Ovary (tissue), 9 donors: ENCODE results near the gene CDH23. TPM values are rescaled to one million over a fixed set of nuclear protein-coding genes. Genes with fewer than 3 reads are reported as not detected.

Source experiments
- DNase-seq, 5 donors: peaks; one replicate each; pipeline ENCODE4 v3.0.0-alpha.2; 2019 to 2020
- H3K27ac ChIP-seq, 2 donors: fragments of 200-600 bp; one replicate each; pipeline versions ENCODE4 v1.5.1 to v1.8.0; 2019 to 2022
- H3K27me3 ChIP-seq: fragments of 200-600 bp; one replicate; pipeline ENCODE4 v1.8.0; 2022
- H3K36me3 ChIP-seq: fragments of 200-600 bp; sonication (generic); one replicate; pipeline ENCODE4 v1.5.1; 2019
- H3K4me1 ChIP-seq: one replicate; pipeline ENCODE4 v1.8.1; 2013; ENCODE audit warnings: mild to moderate bottlenecking, moderate library complexity; ENCODE audit not compliant: insufficient read depth
- H3K4me3 ChIP-seq: fragments of 200-600 bp; sonication (generic); one replicate; pipeline ENCODE4 v1.5.1; 2017
- H3K9me3 ChIP-seq, 2 donors: fragments of 200-600 bp in 1 of 2; sonication (generic) in 1 of 2; one replicate each; pipeline versions ENCODE4 v1.5.1 to v1.8.1; 2013 to 2019; ENCODE audit warnings: mild to moderate bottlenecking in 1 of 2, moderate library complexity in 1 of 2
- CTCF ChIP-seq, 3 donors: fragments of 450-650 bp in 2 of 3; fragments of 200-600 bp in 1 of 3; IDR thresholded peaks; one replicate each; pipeline versions ENCODE4 v1.5.1 to v1.8.0; 2016 to 2022; ENCODE audit warnings: antibody characterized with exemption in 3 of 3, mild to moderate bottlenecking in 1 of 3
- EP300 ChIP-seq: sonication (generic); formaldehyde crosslinking; IDR thresholded peaks from one replicate; pipeline ENCODE4 v1.6.1; 2017; ENCODE audit warnings: antibody characterized with exemption
- POLR2A ChIP-seq: fragments of 450-650 bp; IDR thresholded peaks from one replicate; pipeline ENCODE4 v1.6.1; 2017; ENCODE audit warnings: antibody characterized with exemption, mild to moderate bottlenecking, moderate library complexity
- WGBS, 3 donors: extraction: QIAGEN DNeasy Blood & Tissue Kit in 1 of 3; methylation state at CpG; one replicate each; pipeline versions ENCODE4 v1.1.5 to v1.1.7; 2013 to 2017; 5-methylcytosine and 5-hydroxymethylcytosine counted together
- intact Hi-C, 4 donors: fragments of 100-400 bp; cut with DNase I; formaldehyde crosslinking; loops; one replicate each; pipeline versions ENCODE4 v1.11.0 to v1.15.1; 2022 to 2023
- polyA plus RNA-seq, 2 donors: library from polyadenylated mRNA; stranded (reverse); fragments of 200-250 nt in 1 of 2; fragments of 350-450 nt in 1 of 2; fragmentation: Illumina TruSeq in 1 of 2; extraction: RNeasy Lipid Tissue Mini Kit (QIAGEN cat#74804) in 1 of 2; gene quantifications; one replicate each; pipeline ENCODE4 v1.2.3, GENCODE V29; 2013 to 2014
- total RNA-seq, 7 donors: library from RNA; depleted of rRNA in 2 of 7; stranded (reverse); fragments of >200 nt in 2 of 7; fragmentation: NEBNext Ultra II Directional in 3 of 7; extraction: Animal tissue kit (Norgen Biotek cat#: 25700) in 3 of 7; gene quantifications; one replicate each; pipeline versions ENCODE4 v1.1.0 to v1.2.4, GENCODE V29; 2016 to 2023
- donor health status: DM: no; HTN: no; CAD: no; lungs with moderate emphysema.
- donor health status: DM: no; HTN: no; CAD: no.
- donor health status: Bipolar disorder and iron deficiency.
- donor health status: DM: yes; HTN: yes; CAD: no.
- donor health status: DM: no; HTN: no; CAD: no.
- donor health status: DM: yes; HTN: yes; CAD: no.

CDH23 gene
- total and polyA plus RNA-seq, 9 donors: 7.5 to 108 (median 39.1) TPM

- Histone ChIP-seq H3K4me3 (no peak overlapping the region), H3K27me3 (no peaks in the 10 kb centered on the region), H3K4me1 (no peaks in the 10 kb centered on the region), H3K9me3 (no peaks in the 10 kb centered on the region), H3K36me3 (no peaks in the 10 kb centered on the region), H3K27ac (no peak overlapping the region)
- no peak for DNase-seq
- intact Hi-C loops: no loop called here
- 64 to 75% (median 66%) methylated on average over 3 of the region's 3 CpGs for WGBS, 3 donors
- no peak for TF ChIP-seq EP300
- no peak for TF ChIP-seq POLR2A
- TF ChIP-seq CTCF (IDR thresholded peaks at IDR 0.05): no peak
Observed at GRCh38 chr10:71581376-71581775, 184.7 kb downstream of the CDH23 start.

GRCh38 chr10:71582019-71582418 lies 185.3 kb downstream of the CDH23 start:
- intact Hi-C loops: no loop called here
- no peaks in the 10 kb centered on the region for H3K9me3 ChIP-seq
- TF ChIP-seq EP300 (no peak), CTCF (IDR thresholded peaks at IDR 0.05) (no peak), POLR2A (no peak)
- no peaks in the 10 kb centered on the region for H3K36me3 ChIP-seq
- no peak overlapping the region for H3K4me3 ChIP-seq
- WGBS, 3 donors: 51 to 64% (median 60%) methylated on average over 3 of the region's 3 CpGs
- no peak for DNase-seq
- H3K4me1 ChIP-seq: no peaks in the 10 kb centered on the region
- H3K27ac ChIP-seq: no peak overlapping the region
- no peaks in the 10 kb centered on the region for H3K27me3 ChIP-seq

DNA sequence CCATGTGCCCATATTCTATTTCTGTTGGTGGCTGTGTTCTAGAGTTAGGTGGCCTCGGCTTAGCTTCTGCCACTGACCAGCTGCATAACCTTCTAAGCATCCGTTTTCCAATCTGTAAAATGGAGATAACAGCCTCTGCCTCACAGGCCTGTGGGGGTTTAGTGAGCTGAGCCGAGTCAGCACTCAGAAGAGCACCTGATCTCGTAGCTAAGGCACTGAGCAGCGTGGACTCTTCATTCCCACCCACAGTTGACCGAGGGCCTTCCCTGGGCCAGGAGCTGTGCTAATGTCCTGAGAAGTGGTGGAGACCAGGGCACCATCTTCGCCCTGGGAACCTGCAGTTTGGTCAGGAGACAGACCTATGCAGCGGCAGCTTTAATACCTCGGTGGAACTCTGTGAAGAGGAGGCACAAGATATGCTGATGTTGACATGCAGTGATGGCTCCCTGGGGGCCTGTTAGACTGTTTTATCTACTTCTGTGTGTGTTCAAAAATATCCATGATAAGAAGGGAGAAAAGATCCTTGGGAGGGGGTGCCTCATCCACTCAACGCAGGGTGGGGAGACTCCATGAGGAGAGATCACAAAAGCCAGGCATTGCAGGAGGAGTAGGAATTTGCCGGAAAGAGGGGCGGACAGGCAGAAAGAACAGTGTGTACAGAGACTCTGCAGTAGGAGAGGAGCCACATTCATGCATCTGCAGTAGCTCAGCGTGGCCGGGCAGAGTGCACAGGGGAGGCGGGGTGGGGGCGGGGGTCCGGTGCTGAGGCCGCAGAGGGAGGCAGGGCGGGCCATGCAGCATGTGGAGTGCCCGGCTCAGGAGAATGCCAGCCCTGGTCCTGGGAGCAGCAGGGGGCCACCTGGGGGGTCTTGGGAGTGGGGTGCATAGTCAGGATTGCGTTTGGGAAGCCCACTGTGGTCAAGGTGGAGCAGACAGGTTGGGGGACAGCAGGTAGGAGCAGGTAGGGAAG lies 186.1 kb downstream of the CDH23 start:
- Histone ChIP-seq H3K27me3 (no peaks in the 10 kb centered on the region), H3K36me3 (no peaks in the 10 kb centered on the region), H3K4me3 (no peak overlapping the region), H3K4me1 (no peaks in the 10 kb centered on the region), H3K9me3 (no peaks in the 10 kb centered on the region), H3K27ac (no peak overlapping the region)
- intact Hi-C loops: no loop called here
- WGBS, 3 donors: 79 to 89% (median 87%) methylated on average over 21 of the region's 21 CpGs
- no peak for DNase-seq
- TF ChIP-seq CTCF (IDR thresholded peaks at IDR 0.05): no peak
- no peak for TF ChIP-seq EP300

- no peaks in the 10 kb centered on the region for H3K36me3 ChIP-seq
- H3K27me3 ChIP-seq: no peaks in the 10 kb centered on the region
- no peaks in the 10 kb centered on the region for H3K9me3 ChIP-seq
- DNase-seq: no peak
- no peak overlapping the region for H3K4me3 ChIP-seq
- intact Hi-C loops: no loop called here
- H3K4me1 ChIP-seq: no peaks in the 10 kb centered on the region
- H3K27ac ChIP-seq: no peak overlapping the region
- TF ChIP-seq POLR2A: no peak
- no peak for TF ChIP-seq EP300
- TF ChIP-seq CTCF (IDR thresholded peaks at IDR 0.05): no peak
- 87 to 92% (median 91%) methylated on average over 5 of the region's 5 CpGs for WGBS, 3 donors
Observed at GRCh38 chr10:71584461-71584860, 187.7 kb downstream of the CDH23 start.
